GM19351 (cell line): ENCODE data around the gene MACROD2.

Experiments
- ATAC-seq: cut with Tn5 transposase; IDR thresholded peaks from one replicate; pipeline ENCODE4 v1.9.1; 2021; ENCODE audit warnings: mild to moderate bottlenecking, moderate library complexity; ENCODE audit not compliant: unreplicated experiment

The MACROD2 gene

GRCh38 chr20:14333721-14334120 lies 338.4 kb downstream of the MACROD2 start:
- ATAC-seq: no peak

GRCh38 chr20:14334306-14334930 lies 339.1 kb downstream of the MACROD2 start:
- no peak for ATAC-seq

- no peak for ATAC-seq
Measured at GRCh38 chr20:14335052-14335451, 339.7 kb downstream of the MACROD2 start.

GRCh38 chr20:14336686-14337085 lies 341.4 kb downstream of the MACROD2 start:
- ATAC-seq: no peak

- peak; percentile 99 for ATAC-seq
Measured at GRCh38 chr20:14337400-14338171, 342.3 kb downstream of the MACROD2 start, which contains the start of gene FLRT3. TSS of gene FLRT3 (minus strand) at chr20:14337612. CDS start at chr20:14327506, 10,106 bp downstream.

- no peak for ATAC-seq
Measured at GRCh38 chr20:14341801-14342200, 346.5 kb downstream of the MACROD2 start.

- ATAC-seq: no peak
Measured at GRCh38 chr20:14342918-14343317, 347.6 kb downstream of the MACROD2 start.

- ATAC-seq: peak; percentile 66
Measured at GRCh38 chr20:14343491-14344065, 348.3 kb downstream of the MACROD2 start.

- no peak for ATAC-seq
Measured at GRCh38 chr20:14344746-14345145, 349.4 kb downstream of the MACROD2 start.

GRCh38 chr20:14355791-14356190 lies 360.5 kb downstream of the MACROD2 start:
- ATAC-seq: no peak

GRCh38 chr20:14360416-14360815 lies 365.1 kb downstream of the MACROD2 start:
- ATAC-seq: no peak

- ATAC-seq: no peak
Measured at GRCh38 chr20:14361509-14362345, 366.4 kb downstream of the MACROD2 start.

- no peak for ATAC-seq
Measured at GRCh38 chr20:14374196-14374595, 378.9 kb downstream of the MACROD2 start.

GRCh38 chr20:14375416-14375985 lies 380.2 kb downstream of the MACROD2 start:
- ATAC-seq: no peak

GRCh38 chr20:14378326-14378725 lies 383.0 kb downstream of the MACROD2 start:
- ATAC-seq: no peak

GRCh38 chr20:14383335-14383734 lies 388.0 kb downstream of the MACROD2 start:
- no peak for ATAC-seq

- no peak for ATAC-seq
Measured at GRCh38 chr20:14384416-14385175, 389.3 kb downstream of the MACROD2 start.

GRCh38 chr20:14385176-14385740 lies 389.9 kb downstream of the MACROD2 start:
- no peak for ATAC-seq

GRCh38 chr20:14386726-14387125 lies 391.4 kb downstream of the MACROD2 start:
- no peak for ATAC-seq
